Measurements from ENCODE around the gene SP5. TPM values are rescaled to one million over a fixed set of nuclear protein-coding genes. Genes with fewer than 3 reads are reported as not detected.
"Not testable (repeated sequence)": the region's sequence is repeated elsewhere in the genome, so short reads cannot be mapped to it uniquely, and the experiment has no call there.

SP5 gene
- total RNA-seq, result 3.1 TPM

DNA sequence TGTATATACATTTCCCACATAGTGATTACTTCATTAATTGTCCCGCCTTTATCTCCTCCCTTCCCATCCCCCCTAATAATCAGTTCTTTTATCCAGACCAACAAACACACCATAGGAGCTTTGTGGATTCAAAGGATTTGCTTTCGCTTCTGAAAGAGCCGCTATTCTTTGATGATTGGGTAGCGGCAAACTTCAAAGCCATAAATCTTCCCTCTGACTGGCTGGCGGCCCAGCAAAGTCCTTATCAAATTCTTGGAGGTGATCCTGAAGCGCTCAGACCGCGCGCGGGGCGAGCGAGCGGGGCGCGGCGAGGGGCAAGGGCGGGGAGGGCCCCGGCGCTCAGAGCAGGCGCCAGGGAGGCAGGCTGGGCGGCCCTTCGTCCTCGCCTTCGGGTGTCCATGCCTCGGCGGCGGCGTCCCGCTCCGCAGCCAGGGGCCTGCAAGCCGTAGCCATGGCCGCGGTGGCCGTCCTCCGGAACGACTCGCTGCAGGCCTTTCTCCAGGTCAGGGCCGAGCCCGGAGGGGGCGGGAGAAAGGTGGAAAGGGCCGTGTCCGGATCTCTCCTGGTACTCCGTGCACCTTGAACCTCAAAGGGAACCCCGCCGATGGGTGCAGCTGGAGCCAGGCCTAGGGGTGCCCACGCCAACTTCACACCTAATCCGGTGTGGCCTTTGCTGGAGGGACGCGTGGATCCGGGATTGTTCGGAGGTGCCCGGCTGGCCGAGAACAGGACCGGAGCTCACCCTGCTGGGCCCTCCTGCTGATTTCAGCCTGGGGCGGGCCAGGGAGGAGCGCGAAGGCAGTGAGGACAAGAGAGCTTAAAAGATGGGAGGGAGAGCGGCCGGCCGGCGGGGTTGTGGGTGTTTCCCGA, at the start of gene SP5:
TSS of gene SP5 (plus strand) at position 276 of the 870 bp plus-strand sequence. CDS start at position 452, 176 bp downstream.
- Histone ChIP-seq H3K9ac (ENCODE audit: low read depth in 1 of 3, low read length in 3 of 3) (peak within 1 kb of the TSS in 1 of 3 donors; percentile 54), H3K4me1 (ENCODE audit: control insufficient read depth in 3 of 3, insufficient read depth in 3 of 3, low read length in 3 of 3) (peaks cover 13 to 27% (median 16%) of the 10 kb centered on the region in 3 donors), H3K27me3 (ENCODE audit: control insufficient read depth in 3 of 3, insufficient read depth in 3 of 3, low read length in 3 of 3) (peaks cover 62 to 69% (median 62%) of the 10 kb centered on the region in 3 donors), H3K36me3 (ENCODE audit: control insufficient read depth in 3 of 3, insufficient read depth in 3 of 3, low read length in 3 of 3) (no peaks in the 10 kb centered on the region), H3K27ac (ENCODE audit: low read depth, low read length) (no peak within 1 kb of the TSS), H3K9me3 (ENCODE audit: control insufficient read depth in 3 of 3, low read length in 3 of 3) (no peaks in the 10 kb centered on the region), H3K4me3 (ENCODE audit: low read length in 3 of 3) (peak within 1 kb of the TSS; percentile 69 to 78 (median 72))

GRCh38 chr2:170665743-170666142, 49.4 kb upstream of the SP5 start:
- Histone ChIP-seq H3K9ac (ENCODE audit: low read depth in 1 of 3, low read length in 3 of 3) (no peak overlapping the region), H3K27me3 (ENCODE audit: control insufficient read depth in 3 of 3, insufficient read depth in 3 of 3, low read length in 3 of 3) (no peaks in the 10 kb centered on the region), H3K36me3 (ENCODE audit: control insufficient read depth in 3 of 3, insufficient read depth in 3 of 3, low read length in 3 of 3) (no peaks in the 10 kb centered on the region), H3K27ac (ENCODE audit: low read depth, low read length) (no peak overlapping the region), H3K9me3 (ENCODE audit: control insufficient read depth in 3 of 3, low read length in 3 of 3) (no peaks in the 10 kb centered on the region), H3K4me1 (ENCODE audit: control insufficient read depth in 3 of 3, insufficient read depth in 3 of 3, low read length in 3 of 3) (no peaks in the 10 kb centered on the region), H3K4me3 (ENCODE audit: low read length in 3 of 3) (no peak overlapping the region)

DNA sequence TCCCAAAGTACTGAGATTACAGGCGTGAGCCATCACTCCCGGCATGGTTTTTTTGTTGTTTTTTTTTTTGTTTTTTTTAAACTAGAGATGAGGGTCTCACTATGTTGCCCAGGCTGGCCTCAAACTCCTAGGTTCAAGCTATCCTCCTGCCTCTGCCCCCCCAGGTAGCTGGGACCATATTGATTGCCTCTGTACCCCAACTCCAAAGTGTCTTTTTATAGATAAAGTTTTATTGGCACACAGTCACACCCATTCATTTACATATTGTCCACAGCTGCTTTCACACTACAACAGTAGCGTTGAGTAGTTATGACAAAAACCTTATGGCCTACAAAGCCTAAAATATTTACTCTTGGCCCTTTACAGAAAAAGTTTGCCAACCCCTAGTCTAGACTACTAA, 45.2 kb upstream of the SP5 start:
- Histone ChIP-seq H3K4me3 (ENCODE audit: low read length in 3 of 3) (no peak overlapping the region), H3K9ac (ENCODE audit: low read depth in 1 of 3, low read length in 3 of 3) (no peak overlapping the region), H3K4me1 (ENCODE audit: control insufficient read depth in 3 of 3, insufficient read depth in 3 of 3, low read length in 3 of 3) (no peaks in the 10 kb centered on the region)

DNA sequence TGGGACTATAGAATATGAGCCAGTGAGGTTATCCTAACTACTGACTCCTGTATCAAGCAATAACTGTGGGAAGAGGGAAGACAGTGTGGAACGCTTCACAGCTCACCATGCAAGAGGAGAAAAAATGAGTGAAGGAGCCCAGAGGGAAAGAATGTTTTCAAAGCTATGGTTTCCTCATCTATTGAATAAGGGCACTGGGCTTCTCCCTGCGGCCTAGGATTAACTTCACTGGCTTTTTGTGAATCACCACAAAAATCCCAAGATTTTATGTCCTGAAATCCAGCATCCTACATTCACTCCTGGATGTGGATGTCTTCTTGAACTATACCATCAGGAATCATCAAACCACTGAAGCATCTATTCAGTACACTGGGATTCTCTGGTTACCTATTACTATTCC, 44.5 kb upstream of the SP5 start:
- no peaks in the 10 kb centered on the region for H3K9me3 ChIP-seq (ENCODE audit: control insufficient read depth in 3 of 3, low read length in 3 of 3)
- H3K4me3 ChIP-seq (ENCODE audit: low read length in 3 of 3), result no peak overlapping the region
- H3K4me1 ChIP-seq (ENCODE audit: control insufficient read depth in 3 of 3, insufficient read depth in 3 of 3, low read length in 3 of 3), result no peaks in the 10 kb centered on the region
- H3K27ac ChIP-seq (ENCODE audit: low read depth, low read length), result no peak overlapping the region
- no peak overlapping the region for H3K9ac ChIP-seq (ENCODE audit: low read depth in 1 of 3, low read length in 3 of 3)
- no peaks in the 10 kb centered on the region for H3K36me3 ChIP-seq (ENCODE audit: control insufficient read depth in 3 of 3, insufficient read depth in 3 of 3, low read length in 3 of 3)
- H3K27me3 ChIP-seq (ENCODE audit: control insufficient read depth in 3 of 3, insufficient read depth in 3 of 3, low read length in 3 of 3), result no peaks in the 10 kb centered on the region

More for the DNA sequence above, 45.2 kb upstream of the SP5 start:
- Histone ChIP-seq H3K27me3 (ENCODE audit: control insufficient read depth in 3 of 3, insufficient read depth in 3 of 3, low read length in 3 of 3) (no peaks in the 10 kb centered on the region), H3K36me3 (ENCODE audit: control insufficient read depth in 3 of 3, insufficient read depth in 3 of 3, low read length in 3 of 3) (no peaks in the 10 kb centered on the region), H3K9me3 (ENCODE audit: control insufficient read depth in 3 of 3, low read length in 3 of 3) (no peaks in the 10 kb centered on the region), H3K27ac (ENCODE audit: low read depth, low read length) (no peak overlapping the region)

- Histone ChIP-seq H3K27me3 (ENCODE audit: control insufficient read depth in 3 of 3, insufficient read depth in 3 of 3, low read length in 3 of 3) (no peaks in the 10 kb centered on the region), H3K27ac (ENCODE audit: low read depth, low read length) (no peak overlapping the region), H3K4me1 (ENCODE audit: control insufficient read depth in 3 of 3, insufficient read depth in 3 of 3, low read length in 3 of 3) (no peaks in the 10 kb centered on the region), H3K9ac (ENCODE audit: low read depth in 1 of 3, low read length in 3 of 3) (no peak overlapping the region), H3K36me3 (ENCODE audit: control insufficient read depth in 3 of 3, insufficient read depth in 3 of 3, low read length in 3 of 3) (no peaks in the 10 kb centered on the region), H3K9me3 (ENCODE audit: control insufficient read depth in 3 of 3, low read length in 3 of 3) (no peaks in the 10 kb centered on the region), H3K4me3 (ENCODE audit: low read length in 3 of 3) (no peak overlapping the region)
Measured at GRCh38 chr2:170671079-170671478, 44.1 kb upstream of the SP5 start.

DNA sequence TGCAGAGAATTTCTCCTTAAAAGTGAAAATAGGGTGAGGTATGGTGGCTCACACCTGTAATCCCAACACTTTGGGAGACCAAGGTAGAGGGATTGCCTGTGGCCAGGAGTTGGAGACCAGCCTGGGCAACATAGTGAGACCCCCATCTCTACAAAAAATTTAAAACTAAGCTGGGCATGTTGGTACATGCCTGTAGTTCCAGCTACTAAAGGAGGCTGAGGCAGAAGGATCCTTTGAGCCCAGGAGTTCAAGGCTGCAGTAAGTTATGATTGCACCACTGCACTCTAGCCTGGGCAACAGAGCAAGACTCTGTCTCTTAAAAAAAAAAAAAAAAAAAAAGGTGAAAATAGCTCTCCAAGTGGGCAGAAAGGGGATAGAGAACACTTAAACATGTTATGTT, 40.9 kb upstream of the SP5 start:
- not testable (repeated sequence) for H3K36me3 ChIP-seq (ENCODE audit: control insufficient read depth in 3 of 3, insufficient read depth in 3 of 3, low read length in 3 of 3); H3K27me3 ChIP-seq (ENCODE audit: control insufficient read depth in 3 of 3, insufficient read depth in 3 of 3, low read length in 3 of 3); H3K9me3 ChIP-seq (ENCODE audit: control insufficient read depth in 3 of 3, low read length in 3 of 3); H3K4me3 ChIP-seq (ENCODE audit: low read length in 3 of 3); H3K27ac ChIP-seq (ENCODE audit: low read depth, low read length); H3K4me1 ChIP-seq (ENCODE audit: control insufficient read depth in 3 of 3, insufficient read depth in 3 of 3, low read length in 3 of 3); H3K9ac ChIP-seq (ENCODE audit: low read depth in 1 of 3, low read length in 3 of 3)

- no peak overlapping the region for H3K27ac ChIP-seq (ENCODE audit: low read depth, low read length)
- H3K27me3 ChIP-seq (ENCODE audit: control insufficient read depth in 3 of 3, insufficient read depth in 3 of 3, low read length in 3 of 3), result no peaks in the 10 kb centered on the region
- H3K9ac ChIP-seq (ENCODE audit: low read depth in 1 of 3, low read length in 3 of 3), result no peak overlapping the region
- H3K4me1 ChIP-seq (ENCODE audit: control insufficient read depth in 3 of 3, insufficient read depth in 3 of 3, low read length in 3 of 3), result no peaks in the 10 kb centered on the region
- no peaks in the 10 kb centered on the region for H3K9me3 ChIP-seq (ENCODE audit: control insufficient read depth in 3 of 3, low read length in 3 of 3)
- H3K36me3 ChIP-seq (ENCODE audit: control insufficient read depth in 3 of 3, insufficient read depth in 3 of 3, low read length in 3 of 3), result no peaks in the 10 kb centered on the region
- no peak overlapping the region for H3K4me3 ChIP-seq (ENCODE audit: low read length in 3 of 3)
Measured at GRCh38 chr2:170675701-170676100, 39.4 kb upstream of the SP5 start.

DNA sequence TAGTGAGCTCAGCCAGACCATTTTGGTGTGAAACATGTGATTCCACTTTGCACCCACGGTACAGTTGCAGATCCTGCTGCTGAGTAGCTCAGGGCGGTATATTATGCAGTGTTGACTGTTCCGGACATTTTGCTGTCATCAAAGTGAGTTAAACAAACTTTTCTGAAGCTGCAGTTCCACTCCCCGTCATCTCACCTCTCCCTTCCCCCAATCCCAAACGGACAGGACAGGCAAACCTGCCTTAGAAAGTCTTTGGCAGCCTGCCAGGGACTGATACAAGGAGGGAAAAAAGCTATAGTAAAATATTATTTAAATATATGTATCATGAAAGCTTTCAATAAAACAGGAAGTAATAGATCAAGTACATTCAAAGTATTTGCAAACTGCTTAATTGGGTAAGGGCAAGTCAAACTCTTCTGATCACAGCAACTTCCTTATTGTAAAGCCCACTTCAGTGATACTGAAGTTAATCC, 35.5 kb upstream of the SP5 start:
- Histone ChIP-seq H3K4me3 (ENCODE audit: low read length in 3 of 3) (no peak overlapping the region), H3K27ac (ENCODE audit: low read depth, low read length) (no peak overlapping the region), H3K36me3 (ENCODE audit: control insufficient read depth in 3 of 3, insufficient read depth in 3 of 3, low read length in 3 of 3) (no peaks in the 10 kb centered on the region), H3K27me3 (ENCODE audit: control insufficient read depth in 3 of 3, insufficient read depth in 3 of 3, low read length in 3 of 3) (no peaks in the 10 kb centered on the region), H3K9me3 (ENCODE audit: control insufficient read depth in 3 of 3, low read length in 3 of 3) (no peaks in the 10 kb centered on the region), H3K4me1 (ENCODE audit: control insufficient read depth in 3 of 3, insufficient read depth in 3 of 3, low read length in 3 of 3) (no peaks in the 10 kb centered on the region), H3K9ac (ENCODE audit: low read depth in 1 of 3, low read length in 3 of 3) (no peak overlapping the region)

- Histone ChIP-seq H3K27ac (ENCODE audit: low read depth, low read length) (no peak overlapping the region), H3K36me3 (ENCODE audit: control insufficient read depth in 3 of 3, insufficient read depth in 3 of 3, low read length in 3 of 3) (no peaks in the 10 kb centered on the region)
Measured at GRCh38 chr2:170680172-170680941, 34.8 kb upstream of the SP5 start.

DNA sequence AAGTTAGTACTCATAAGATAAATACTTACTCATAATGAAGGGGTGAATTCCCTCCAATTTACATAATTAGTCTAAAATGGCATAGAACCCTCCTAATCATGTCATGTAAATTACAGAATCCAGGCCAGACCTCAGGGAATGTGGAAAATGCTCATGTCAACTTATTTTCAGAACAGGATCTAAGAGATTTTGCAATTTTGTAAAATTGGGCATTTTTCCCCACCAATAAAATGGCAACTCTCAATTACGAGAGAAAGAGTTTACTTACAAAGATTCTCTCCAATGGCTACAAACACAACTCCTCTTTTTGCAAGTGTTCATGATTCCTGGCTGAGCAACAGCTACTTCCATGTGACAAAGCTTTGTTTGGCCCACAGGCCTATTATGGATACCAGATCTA, 33.8 kb upstream of the SP5 start:
- no peak overlapping the region for H3K27ac ChIP-seq (ENCODE audit: low read depth, low read length)
- no peak overlapping the region for H3K4me3 ChIP-seq (ENCODE audit: low read length in 3 of 3)
- H3K9me3 ChIP-seq (ENCODE audit: control insufficient read depth in 3 of 3, low read length in 3 of 3), result no peaks in the 10 kb centered on the region
- no peaks in the 10 kb centered on the region for H3K4me1 ChIP-seq (ENCODE audit: control insufficient read depth in 3 of 3, insufficient read depth in 3 of 3, low read length in 3 of 3)
- H3K36me3 ChIP-seq (ENCODE audit: control insufficient read depth in 3 of 3, insufficient read depth in 3 of 3, low read length in 3 of 3), result no peaks in the 10 kb centered on the region
- H3K27me3 ChIP-seq (ENCODE audit: control insufficient read depth in 3 of 3, insufficient read depth in 3 of 3, low read length in 3 of 3), result no peaks in the 10 kb centered on the region
- H3K9ac ChIP-seq (ENCODE audit: low read depth in 1 of 3, low read length in 3 of 3), result no peak overlapping the region

More at GRCh38 chr2:170680172-170680941, 34.8 kb upstream of the SP5 start:
- Histone ChIP-seq H3K27me3 (ENCODE audit: control insufficient read depth in 3 of 3, insufficient read depth in 3 of 3, low read length in 3 of 3) (no peaks in the 10 kb centered on the region), H3K9ac (ENCODE audit: low read depth in 1 of 3, low read length in 3 of 3) (no peak overlapping the region), H3K4me3 (ENCODE audit: low read length in 3 of 3) (no peak overlapping the region), H3K4me1 (ENCODE audit: control insufficient read depth in 3 of 3, insufficient read depth in 3 of 3, low read length in 3 of 3) (no peaks in the 10 kb centered on the region), H3K9me3 (ENCODE audit: control insufficient read depth in 3 of 3, low read length in 3 of 3) (no peaks in the 10 kb centered on the region)

Measured in skeletal muscle tissue (tissue), 4 donors.